T-helper 17 cell (primary cell): Measurements from ENCODE around the gene C1orf50. TPM values are rescaled to one million over a fixed set of nuclear protein-coding genes. Genes with fewer than 3 reads are reported as not detected.

Experiments used
- ATAC-seq: fragments of 150-1000 bp; cut with Tn5 transposase; 2 replicates; pipeline ENCODE4 v1.10.0; 2021; ENCODE audit warnings: mild to moderate bottlenecking, moderate library complexity
- DNase-seq, 3 donors: peaks; one replicate each; pipeline versions ENCODE4 v3.0.0 to v3.0.0-alpha.2; 2020 to 2021
- H3K9me3 ChIP-seq: one replicate; pipeline ENCODE4 v1.7.0; 2013; ENCODE audit warnings: low read length, mild to moderate bottlenecking; ENCODE audit not compliant: control insufficient read depth, poor library complexity, severe bottlenecking
- H3K27ac Mint-ChIP-seq: one replicate; pipeline ENCODE4 v1.8.0; 2022; ENCODE audit warnings: mild to moderate bottlenecking, moderate library complexity, mixed read lengths
- H3K27me3 Mint-ChIP-seq: one replicate; pipeline ENCODE4 v1.8.0; 2022; ENCODE audit warnings: mixed read lengths
- H3K36me3 Mint-ChIP-seq: one replicate; pipeline ENCODE4 v1.8.0; 2022; ENCODE audit warnings: low read depth, mixed read lengths
- H3K4me1 Mint-ChIP-seq: one replicate; pipeline ENCODE4 v1.8.0; 2022; ENCODE audit warnings: mild to moderate bottlenecking, mixed read lengths
- H3K4me3 Mint-ChIP-seq: one replicate; pipeline ENCODE4 v1.8.0; 2022; ENCODE audit warnings: mild to moderate bottlenecking, moderate library complexity, mixed read lengths
- total RNA-seq, 4 donors: library from RNA in 2 of 4; stranded (reverse) in 2 of 4; gene quantifications; one replicate each; pipeline ENCODE4 v1.2.3 and lab custom pipeline; 2022 to 2026

The C1orf50 gene
- total RNA-seq, 2 donors from 2014 or later, result 14.8 to 15.5 TPM

DNA sequence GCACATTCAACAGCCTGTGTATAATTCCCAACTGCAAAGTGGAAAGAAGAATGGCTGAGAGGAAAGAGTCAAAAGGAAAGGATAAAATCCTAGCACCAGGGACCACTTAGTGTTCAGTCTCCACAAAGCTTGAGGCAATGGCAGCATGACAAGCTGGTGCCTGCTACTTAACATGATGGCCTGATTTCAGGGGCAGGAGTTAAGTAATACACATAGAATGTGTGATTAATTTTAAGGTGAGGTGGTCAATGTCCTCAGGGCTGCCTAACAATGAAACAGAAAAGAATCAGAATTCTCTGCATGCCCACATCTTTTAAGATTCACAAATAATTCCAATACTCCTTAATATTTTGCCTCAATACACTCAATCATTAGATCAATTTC, 9.2 kb upstream of the C1orf50 start:
- no peaks in the 10 kb centered on the region for H3K27me3 Mint-ChIP-seq
- no peaks in the 10 kb centered on the region for H3K9me3 ChIP-seq
- DNase-seq (no peak), ATAC-seq (no peak)
- H3K4me1 Mint-ChIP-seq, result peaks cover 11% of the 10 kb centered on the region
- no peak overlapping the region for H3K27ac Mint-ChIP-seq
- H3K4me3 Mint-ChIP-seq, result no peak overlapping the region
- H3K36me3 Mint-ChIP-seq, result peaks cover 15% of the 10 kb centered on the region

DNA sequence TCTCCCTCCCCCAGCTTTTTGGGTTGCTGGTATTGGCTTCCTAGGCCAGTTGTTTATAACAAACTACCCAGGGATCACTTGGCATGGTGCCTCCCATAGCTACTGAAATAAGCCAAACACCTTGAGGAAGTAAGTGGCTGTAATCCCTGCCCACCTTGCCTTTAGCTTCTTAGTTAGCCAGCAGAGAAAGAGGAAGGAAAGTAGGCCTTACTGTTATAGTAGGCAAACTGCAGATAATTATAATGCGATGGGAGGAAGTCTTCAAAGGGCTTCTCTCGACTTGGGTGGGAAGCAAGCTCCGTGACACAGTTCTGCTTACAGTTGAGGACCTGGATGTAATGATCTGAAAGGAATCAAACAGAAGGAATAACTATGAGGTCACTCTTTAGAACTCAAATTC, 8.4 kb upstream of the C1orf50 start:
- Mint-ChIP-seq H3K36me3 (peaks cover 15% of the 10 kb centered on the region), H3K4me3 (no peak overlapping the region), H3K4me1 (peaks cover 11% of the 10 kb centered on the region), H3K27ac (no peak overlapping the region), H3K27me3 (no peaks in the 10 kb centered on the region)
- ATAC-seq (no peak), DNase-seq (no peak)
- H3K9me3 ChIP-seq, result no peaks in the 10 kb centered on the region

DNA sequence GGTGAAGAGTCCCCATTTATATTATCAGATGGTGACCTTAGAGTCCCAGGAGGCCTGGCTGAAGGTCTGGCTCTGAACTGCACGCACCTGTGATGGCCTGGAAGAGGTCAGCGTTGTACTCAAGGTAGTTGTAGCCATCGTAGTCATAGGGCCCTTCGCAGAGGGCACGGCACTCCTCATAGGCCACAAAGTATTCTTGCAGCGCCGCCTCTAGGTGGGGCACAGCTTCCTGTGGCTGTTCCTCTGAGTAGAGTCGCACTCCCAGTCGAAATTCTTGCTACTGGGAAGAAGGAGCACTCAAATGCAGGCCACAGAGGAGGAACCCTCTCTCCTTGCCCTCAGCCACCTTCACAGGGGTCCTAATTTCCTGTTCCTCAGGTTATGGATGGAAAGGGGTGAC, 7.9 kb upstream of the C1orf50 start:
- H3K36me3 Mint-ChIP-seq, result peaks cover 12% of the 10 kb centered on the region
- no peak overlapping the region for H3K27ac Mint-ChIP-seq

DNA sequence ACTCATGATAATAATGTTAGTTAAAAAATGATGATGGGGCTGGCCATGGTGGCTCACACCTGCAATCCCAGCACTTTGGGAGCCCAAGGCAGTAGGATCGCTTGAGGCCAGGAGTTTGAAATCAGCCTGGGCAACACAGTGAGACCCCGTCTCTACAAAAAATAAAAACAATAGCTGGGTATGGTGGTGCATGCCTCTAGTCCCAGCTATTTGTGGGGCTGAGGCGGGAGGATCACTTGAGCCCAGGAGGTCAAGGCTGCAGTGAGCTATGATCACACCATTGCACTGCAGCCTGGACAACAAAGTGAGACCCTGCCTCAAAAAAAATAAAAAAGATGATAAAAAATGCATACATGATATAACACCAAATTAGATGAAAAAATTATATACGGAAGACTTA, 5.5 kb upstream of the C1orf50 start:
- H3K27ac Mint-ChIP-seq, result no peak overlapping the region
- H3K4me1 Mint-ChIP-seq, result peaks cover 6% of the 10 kb centered on the region
- ATAC-seq (no peak), DNase-seq (no peak)
- H3K9me3 ChIP-seq, result no peaks in the 10 kb centered on the region
- no peak overlapping the region for H3K4me3 Mint-ChIP-seq
- H3K27me3 Mint-ChIP-seq, result no peaks in the 10 kb centered on the region
- H3K36me3 Mint-ChIP-seq, result peaks cover 7% of the 10 kb centered on the region

More for the DNA sequence above, 7.9 kb upstream of the C1orf50 start:
- Mint-ChIP-seq H3K4me3 (no peak overlapping the region), H3K4me1 (peaks cover 10% of the 10 kb centered on the region), H3K27me3 (no peaks in the 10 kb centered on the region)
- DNase-seq (no peak), ATAC-seq (no peak)
- no peaks in the 10 kb centered on the region for H3K9me3 ChIP-seq

DNA sequence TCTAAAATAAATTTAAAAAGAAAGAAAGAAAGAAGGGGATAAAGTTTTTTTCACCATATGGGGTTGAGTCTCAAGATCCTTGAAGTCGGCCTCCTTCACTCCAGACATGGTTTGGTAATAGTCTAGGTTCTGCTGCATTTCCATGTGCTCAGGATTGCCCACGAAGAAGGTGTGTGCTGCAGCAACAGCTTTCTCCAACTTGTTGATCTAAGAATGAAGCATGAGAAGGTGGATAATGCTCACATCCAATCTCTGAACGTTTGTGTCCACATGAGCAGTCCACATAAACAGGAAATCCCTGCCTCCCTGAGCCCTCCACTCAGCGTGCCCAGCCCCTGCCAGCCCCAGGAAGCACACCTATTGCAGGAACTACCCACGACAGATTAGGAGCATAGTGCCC, 4.8 kb upstream of the C1orf50 start:
- peaks cover 2% of the 10 kb centered on the region for H3K4me1 Mint-ChIP-seq
- no peak overlapping the region for H3K4me3 Mint-ChIP-seq
- no peak for ATAC-seq
- H3K27me3 Mint-ChIP-seq, result no peaks in the 10 kb centered on the region
- no peak overlapping the region for H3K27ac Mint-ChIP-seq
- no peaks in the 10 kb centered on the region for H3K9me3 ChIP-seq
- peaks cover 3% of the 10 kb centered on the region for H3K36me3 Mint-ChIP-seq
- DNase-seq, result no peak

DNA sequence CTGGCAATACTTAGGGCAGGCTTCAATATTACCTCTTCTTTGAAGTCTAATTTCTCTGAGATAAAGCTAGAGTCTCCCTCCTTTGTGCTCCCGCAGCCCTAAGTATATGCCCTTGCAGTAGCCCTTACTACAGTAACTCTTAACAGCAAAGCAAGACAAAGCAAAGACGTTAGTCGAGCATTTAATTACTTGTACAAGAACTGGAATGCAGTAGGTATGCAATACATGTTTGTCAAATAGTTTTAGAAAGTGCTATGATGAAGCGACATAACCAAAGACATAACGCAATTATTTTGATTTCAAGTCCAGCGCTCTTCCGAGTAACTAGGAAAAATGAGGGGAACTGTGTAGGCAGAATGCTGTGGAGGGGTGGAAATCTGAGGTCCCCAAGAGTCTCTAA, 1.8 kb upstream of the C1orf50 start:
- no peaks in the 10 kb centered on the region for H3K9me3 ChIP-seq
- Mint-ChIP-seq H3K4me3 (no peak overlapping the region), H3K27ac (no peak overlapping the region), H3K27me3 (no peaks in the 10 kb centered on the region), H3K4me1 (peaks cover 5% of the 10 kb centered on the region), H3K36me3 (no peaks in the 10 kb centered on the region)
- no peak for ATAC-seq
- no peak for DNase-seq

DNA sequence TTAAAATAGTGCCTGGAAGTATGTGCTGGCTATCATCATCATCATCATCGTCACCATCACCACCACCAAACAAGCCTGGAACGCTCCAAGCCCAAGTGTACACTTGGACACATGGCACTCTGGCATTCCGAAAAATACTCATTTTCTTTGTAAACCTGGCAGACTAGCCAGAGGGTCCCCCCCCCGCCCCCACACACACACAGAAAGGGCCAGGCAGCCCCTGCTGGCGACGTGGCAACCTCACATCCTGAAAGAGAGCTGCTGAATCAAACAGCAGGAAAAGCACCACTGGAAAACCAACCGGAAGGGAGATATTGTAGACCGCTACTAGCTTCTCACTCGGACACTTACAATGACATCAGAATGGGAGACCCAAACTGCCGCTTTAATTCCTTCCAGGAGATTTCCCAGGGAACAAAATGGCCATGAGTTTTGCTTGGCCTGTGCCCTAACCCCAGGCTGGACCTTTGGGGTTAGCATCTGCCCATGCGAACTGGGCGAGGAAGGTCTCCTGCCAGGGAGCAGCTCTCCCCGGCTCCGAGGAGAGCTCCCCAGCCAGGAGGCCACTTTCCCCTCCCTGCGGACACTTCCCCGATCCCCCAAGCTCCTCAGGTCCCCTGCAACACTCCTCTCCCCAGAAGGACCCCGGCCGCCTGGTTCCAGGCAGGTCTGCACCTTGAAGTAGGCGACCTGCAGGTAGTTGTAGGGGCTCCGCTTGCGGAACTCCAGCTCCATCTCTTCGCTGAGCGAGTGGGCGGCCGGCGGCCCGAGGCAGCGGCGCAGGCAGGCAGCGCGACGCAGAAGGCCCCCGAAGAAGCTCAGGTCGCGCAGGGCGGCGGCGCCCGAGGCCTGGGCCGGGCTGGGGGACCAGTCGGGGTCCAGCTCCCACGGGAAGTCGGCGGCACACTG, 963 bp upstream of the C1orf50 start:
- no peak overlapping the region for H3K27ac Mint-ChIP-seq
- ATAC-seq, result peak; percentile 2
- DNase-seq, result peak in 1 of 3 donors; percentile 17

DNA sequence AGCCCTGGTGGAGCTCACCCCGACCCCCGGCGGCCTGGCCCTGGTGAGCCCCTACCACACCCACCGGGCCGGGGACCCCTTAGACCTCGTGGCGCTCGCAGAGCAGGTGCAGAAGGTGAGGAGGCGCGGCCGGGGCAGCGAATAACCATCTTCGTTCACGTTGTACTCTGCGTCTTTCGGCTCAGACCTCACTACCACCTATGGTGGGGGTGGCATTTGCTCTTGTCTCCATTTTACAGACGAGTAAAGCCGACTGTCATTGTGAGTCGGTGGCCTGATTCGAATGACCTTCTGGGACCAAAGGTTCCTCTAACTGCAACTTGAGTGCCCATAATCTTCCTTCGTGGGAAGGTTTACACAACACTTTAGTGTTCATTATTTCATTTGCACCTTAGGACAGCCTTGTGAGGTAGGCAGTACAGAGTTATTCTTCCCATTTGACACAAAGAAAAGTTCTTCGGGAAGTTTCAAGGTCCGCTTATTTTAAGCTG, 506 bp downstream of the C1orf50 start:
- Mint-ChIP-seq H3K27ac (peak overlapping the region; percentile 81), H3K4me1 (peaks cover 11% of the 10 kb centered on the region), H3K4me3 (no peak overlapping the region), H3K27me3 (no peaks in the 10 kb centered on the region), H3K36me3 (no peaks in the 10 kb centered on the region)
- no peaks in the 10 kb centered on the region for H3K9me3 ChIP-seq
- ATAC-seq (peak; percentile 31), DNase-seq (no peak)

More for the DNA sequence above, 963 bp upstream of the C1orf50 start:
- Mint-ChIP-seq H3K4me1 (peaks cover 9% of the 10 kb centered on the region), H3K27me3 (no peaks in the 10 kb centered on the region), H3K4me3 (no peak overlapping the region), H3K36me3 (no peaks in the 10 kb centered on the region)
- H3K9me3 ChIP-seq, result no peaks in the 10 kb centered on the region

DNA sequence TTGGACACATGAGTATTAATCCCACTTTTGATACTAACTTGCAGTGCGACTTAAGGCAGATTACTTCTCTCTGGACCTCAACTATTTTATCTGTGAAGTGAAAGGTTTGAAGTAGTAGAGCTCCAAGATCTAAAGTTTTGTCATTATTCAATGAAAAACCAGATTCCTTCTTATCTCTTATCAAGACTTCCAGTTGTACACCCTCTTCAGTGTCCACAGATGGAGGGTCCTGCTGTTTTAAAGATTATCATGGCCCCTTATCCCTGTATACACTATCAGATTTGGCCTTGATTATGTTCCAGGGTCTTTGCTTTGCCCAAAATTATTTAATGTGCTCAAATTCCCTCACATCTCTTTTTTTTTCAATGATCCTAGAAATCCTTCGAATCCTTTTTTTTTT, 1.1 kb downstream of the C1orf50 start:
- ATAC-seq, result no peak
- H3K27ac Mint-ChIP-seq, result peak overlapping the region; percentile 81
- H3K4me3 Mint-ChIP-seq, result no peak overlapping the region

DNA sequence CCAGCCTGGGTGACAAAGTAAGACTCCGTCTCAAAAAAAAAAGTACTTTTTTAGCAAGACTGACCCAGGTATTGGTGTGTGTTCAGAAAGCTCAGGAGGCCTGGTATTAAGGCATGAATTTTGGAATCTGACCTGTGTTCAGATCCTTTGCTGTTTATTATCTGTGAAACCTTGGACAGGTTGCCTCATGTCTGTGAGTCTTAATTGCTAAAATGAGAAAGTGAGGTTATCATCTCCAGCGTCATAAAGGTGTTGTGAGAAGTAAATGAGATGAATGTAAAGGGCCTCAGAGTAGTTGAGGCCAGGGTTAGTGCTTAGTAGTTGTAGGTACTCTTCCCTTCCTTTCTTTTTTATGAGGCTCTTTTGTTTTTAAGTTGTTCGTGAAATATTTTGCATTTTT, 2.8 kb downstream of the C1orf50 start:
- Mint-ChIP-seq H3K36me3 (no peaks in the 10 kb centered on the region), H3K27me3 (no peaks in the 10 kb centered on the region), H3K27ac (peak overlapping the region; percentile 60), H3K4me1 (peaks cover 16% of the 10 kb centered on the region), H3K4me3 (no peak overlapping the region)
- DNase-seq, result no peak
- no peak for ATAC-seq
- no peaks in the 10 kb centered on the region for H3K9me3 ChIP-seq

More for the DNA sequence above, 1.1 kb downstream of the C1orf50 start:
- H3K27me3 Mint-ChIP-seq, result no peaks in the 10 kb centered on the region
- no peak for DNase-seq
- H3K4me1 Mint-ChIP-seq, result peaks cover 15% of the 10 kb centered on the region
- H3K9me3 ChIP-seq, result no peaks in the 10 kb centered on the region
- H3K36me3 Mint-ChIP-seq, result no peaks in the 10 kb centered on the region

DNA sequence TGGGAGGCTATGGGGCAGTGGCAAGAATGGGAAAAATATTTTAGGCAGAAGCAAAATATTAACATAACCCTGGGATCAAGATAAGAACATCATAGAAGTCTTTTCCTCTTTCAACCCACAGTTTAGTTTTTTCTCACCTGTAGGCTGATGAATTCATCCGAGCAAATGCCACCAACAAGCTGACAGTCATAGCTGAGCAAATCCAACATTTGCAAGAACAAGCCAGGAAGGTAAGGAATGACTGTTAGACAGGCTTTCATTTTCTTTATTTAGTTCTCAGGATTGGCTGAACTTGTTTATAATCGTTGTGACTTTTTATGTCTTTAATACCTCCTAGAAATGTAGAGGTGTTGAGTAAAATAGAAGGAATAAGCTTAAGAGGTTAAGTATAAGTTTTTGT, 6.4 kb downstream of the C1orf50 start:
- Mint-ChIP-seq H3K27me3 (no peaks in the 10 kb centered on the region), H3K4me3 (no peak overlapping the region), H3K36me3 (peaks cover 2% of the 10 kb centered on the region), H3K27ac (peak overlapping the region; percentile 60), H3K4me1 (peaks cover 16% of the 10 kb centered on the region)
- no peak for DNase-seq
- no peak for ATAC-seq
- no peaks in the 10 kb centered on the region for H3K9me3 ChIP-seq

DNA sequence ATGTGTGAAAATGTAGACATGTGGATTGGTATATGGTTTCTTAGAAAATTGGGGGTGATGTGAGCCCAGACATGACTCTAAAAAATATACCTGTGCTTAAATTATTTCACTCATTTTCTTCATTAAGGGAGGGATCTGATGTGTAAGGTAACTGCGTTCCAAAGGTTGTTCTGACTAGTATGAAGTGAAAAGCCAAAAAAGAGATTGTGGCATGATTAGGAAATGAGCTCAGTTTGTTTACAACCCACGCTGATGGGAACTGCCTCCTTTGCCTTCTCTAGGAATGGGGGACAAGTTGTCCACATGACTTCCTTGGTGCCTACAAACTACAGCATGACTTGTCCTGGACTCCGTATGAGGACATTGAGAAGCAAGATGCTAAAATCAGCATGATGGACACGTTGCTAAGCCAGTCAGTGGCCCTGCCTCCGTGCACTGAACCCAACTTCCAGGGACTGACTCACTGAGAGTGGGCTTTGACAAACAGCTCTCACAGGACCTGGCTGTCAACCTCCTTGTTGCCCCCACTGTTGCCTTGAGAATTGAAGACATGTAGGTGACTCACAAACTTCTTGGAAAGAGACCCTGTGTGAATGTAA, 8.0 kb downstream of the C1orf50 start:
- H3K4me3 Mint-ChIP-seq, result no peak overlapping the region
- no peak for DNase-seq
- ATAC-seq, result no peak
- no peaks in the 10 kb centered on the region for H3K9me3 ChIP-seq
- H3K4me1 Mint-ChIP-seq, result peaks cover 19% of the 10 kb centered on the region
- H3K27ac Mint-ChIP-seq, result no peak overlapping the region
- no peaks in the 10 kb centered on the region for H3K27me3 Mint-ChIP-seq
- H3K36me3 Mint-ChIP-seq, result peaks cover 5% of the 10 kb centered on the region

DNA sequence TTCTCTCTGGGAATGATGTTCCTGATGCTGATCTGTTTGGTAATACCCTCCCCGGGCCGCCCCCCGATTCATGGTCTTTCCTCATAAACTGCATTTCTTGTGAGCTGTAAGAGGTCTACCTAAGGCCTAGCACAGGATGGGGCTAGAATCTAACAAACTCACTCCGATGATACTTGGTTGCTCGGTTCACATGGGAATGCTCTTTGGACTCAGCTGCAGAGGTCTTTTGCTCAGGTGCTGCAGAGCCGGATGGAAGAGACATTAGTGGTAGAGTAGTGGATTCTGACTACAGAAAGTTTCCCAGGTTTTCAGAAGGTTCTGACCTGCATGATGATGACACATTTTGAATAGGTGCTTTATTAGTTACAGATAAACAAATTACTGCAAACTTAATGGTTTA, 9.5 kb downstream of the C1orf50 start:
- Mint-ChIP-seq H3K36me3 (peaks cover 12% of the 10 kb centered on the region), H3K27me3 (no peaks in the 10 kb centered on the region), H3K4me3 (no peak overlapping the region), H3K27ac (peak overlapping the region; percentile 37), H3K4me1 (peaks cover 14% of the 10 kb centered on the region)
- H3K9me3 ChIP-seq, result no peaks in the 10 kb centered on the region
- ATAC-seq, result no peak
- DNase-seq, result no peak
